ENCODE measurements around the gene SIT1. TPM values are rescaled to one million over a fixed set of nuclear protein-coding genes. Genes with fewer than 3 reads are reported as not detected.

SIT1 gene, protein sequence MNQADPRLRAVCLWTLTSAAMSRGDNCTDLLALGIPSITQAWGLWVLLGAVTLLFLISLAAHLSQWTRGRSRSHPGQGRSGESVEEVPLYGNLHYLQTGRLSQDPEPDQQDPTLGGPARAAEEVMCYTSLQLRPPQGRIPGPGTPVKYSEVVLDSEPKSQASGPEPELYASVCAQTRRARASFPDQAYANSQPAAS
- total RNA-seq = 0.15 TPM in 1 of 2 replicates, not detected in the other

GRCh38 chr9:35650341-35651158 is at the start of gene SIT1:
SIT1 (minus strand) TSS chr9:35650931; CDS start chr9:35650853, 78 bp downstream.

GRCh38 chr9:35689542-35690293 is 39.0 kb upstream of the SIT1 start, which contains the start of gene TPM2:
TPM2 (minus strand) TSS chr9:35689925; CDS start chr9:35689817, 108 bp downstream.

GRCh38 chr9:35673132-35674024 is 22.6 kb upstream of the SIT1 start, which contains the start of gene CA9:
CA9 (plus strand) TSS chr9:35673928; CDS start chr9:35673960, 32 bp downstream.

GRCh38 chr9:35664531-35665470 is 14.1 kb upstream of the SIT1 start, which contains the start of gene ARHGEF39:
ARHGEF39 (minus strand) TSS chr9:35665195; CDS start chr9:35665169, 26 bp downstream.

GRCh38 chr9:35658137-35658967 is 7.6 kb upstream of the SIT1 start, which contains the start of gene CCDC107:
CCDC107 (plus strand) TSS chr9:35658292; CDS start chr9:35658380, 88 bp downstream.

DNA sequence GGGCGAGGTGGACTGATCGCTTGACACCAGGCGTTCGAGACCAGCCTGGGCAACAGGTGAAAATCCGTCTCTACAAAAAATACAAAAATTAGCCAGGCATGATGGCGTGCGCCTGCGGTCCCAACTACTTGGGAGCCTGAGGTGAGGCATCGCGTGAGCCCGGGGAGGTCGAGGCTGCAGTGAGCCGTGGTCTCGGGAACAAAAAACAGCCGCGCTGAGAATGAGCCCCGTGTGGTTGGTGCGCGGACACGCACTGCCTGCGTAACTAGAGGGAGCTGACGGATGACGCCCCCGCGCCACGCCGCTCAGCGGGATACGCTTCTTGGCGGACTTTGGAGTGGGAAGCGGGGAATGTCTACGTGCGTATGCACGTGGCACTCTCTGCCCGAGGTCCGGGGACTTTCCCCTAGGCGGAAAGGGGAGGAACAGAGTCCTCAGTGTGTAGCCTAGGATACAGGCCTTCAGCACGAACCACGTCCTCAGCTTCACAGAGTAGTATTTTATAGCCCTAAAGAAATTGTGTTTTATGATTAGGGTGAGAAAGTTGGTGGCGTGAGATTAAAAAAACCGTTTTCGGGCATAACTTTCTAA is 6.9 kb upstream of the SIT1 start, which contains the start of gene RMRP:
TSS of gene RMRP (minus strand) at position 474 of the 591 bp plus-strand sequence.

DNA sequence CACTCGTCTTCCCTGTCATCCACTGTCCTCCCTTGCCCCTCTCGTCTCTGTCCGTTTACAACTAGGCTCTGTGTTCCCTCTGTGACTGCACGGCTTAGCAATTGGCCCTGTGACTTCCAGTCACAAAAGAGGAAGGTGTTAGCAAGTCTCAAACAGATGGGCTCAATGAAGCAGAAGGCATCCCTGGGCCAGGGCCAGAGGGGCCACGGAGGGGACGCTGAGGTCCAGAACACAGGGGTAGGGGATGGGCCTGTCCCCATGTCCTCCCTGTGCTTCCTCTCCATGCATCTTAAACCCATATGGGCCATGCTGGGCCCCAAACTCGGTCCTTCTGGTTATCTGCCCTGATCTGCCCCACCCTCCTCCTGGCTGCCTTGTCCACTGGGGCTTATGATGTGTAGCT is 32.4 kb downstream of the SIT1 start, which contains the start of gene CD72:
TSS of gene CD72 (minus strand) at position 89 of the 403 bp plus-strand sequence. CDS start 110 bp downstream, outside the sequence.

GRCh38 chr9:35604578-35605350 is 46.0 kb downstream of the SIT1 start, which contains the start of gene TESK1:
TESK1 (plus strand) TSS chr9:35605262; CDS start chr9:35605620, 358 bp downstream.

Other genes starting within 250 kb of the SIT1 start
- 14.6 and 16.5 TPM in 2 replicates for gene RUSC2, start 160.8 kb downstream of the SIT1 start, total RNA-seq
- 11.7 and 11.8 TPM in 2 replicates for gene TESK1, start 45.7 kb downstream of the SIT1 start, total RNA-seq
- 0.50 and 1.0 TPM in 2 replicates for gene CD72, start 32.5 kb downstream of the SIT1 start, total RNA-seq
- gene RMRP, start 7.1 kb upstream of the SIT1 start, total RNA-seq = 46,048 and 56,930 TPM in 2 replicates
- 15.0 and 17.7 TPM in 2 replicates for gene CCDC107, start 7.4 kb upstream of the SIT1 start, total RNA-seq
- 15.0 and 16.5 TPM in 2 replicates for gene ARHGEF39, start 14.3 kb upstream of the SIT1 start, total RNA-seq
- 0.74 and 0.84 TPM in 2 replicates for gene CA9, start 23.0 kb upstream of the SIT1 start, total RNA-seq
- 521 and 660 TPM in 2 replicates for gene TPM2, start 39.0 kb upstream of the SIT1 start, total RNA-seq
- gene TLN1, start 81.3 kb upstream of the SIT1 start, total RNA-seq = 279 and 318 TPM in 2 replicates
- 59.6 and 73.3 TPM in 2 replicates for gene CREB3, start 81.7 kb upstream of the SIT1 start, total RNA-seq
- 23.9 and 25.1 TPM in 2 replicates for gene GBA2, start 98.3 kb upstream of the SIT1 start, total RNA-seq
- gene RGP1, start 98.4 kb upstream of the SIT1 start, total RNA-seq = 10.1 and 10.6 TPM in 2 replicates
- not detected in 2 replicates for gene MSMP, start 103.3 kb upstream of the SIT1 start, total RNA-seq
- gene NPR2, start 140.7 kb upstream of the SIT1 start, total RNA-seq = 16.3 and 17.7 TPM in 2 replicates
- gene SPAG8, start 161.3 kb upstream of the SIT1 start, total RNA-seq = 1.5 and 2.4 TPM in 2 replicates
- 31.3 and 46.1 TPM in 2 replicates for gene HINT2, start 164.1 kb upstream of the SIT1 start, total RNA-seq
- not detected in 2 replicates for gene FAM221B, start 177.8 kb upstream of the SIT1 start, total RNA-seq
- gene TMEM8B, start 178.3 kb upstream of the SIT1 start, total RNA-seq = 3.9 and 4.3 TPM in 2 replicates
- gene OR13J1, start 219.5 kb upstream of the SIT1 start, total RNA-seq = not detected in 2 replicates

All from bronchus fibroblast of lung (primary cell).